ENCODE measurements around the gene FER.
"Not testable (repeated sequence)": the region's sequence is repeated elsewhere in the genome, so short reads cannot be mapped to it uniquely, and the experiment has no call there.

FER gene

GRCh38 chr5:109027983-109028607 lies 280.4 kb downstream of the FER start:
- FAIRE-seq (no peak), DNase-seq (ENCODE audit: insufficient read length, low spot score) (no peak)

GRCh38 chr5:109028608-109029299 lies 281.1 kb downstream of the FER start:
- FAIRE-seq (peak; percentile 82), DNase-seq (ENCODE audit: insufficient read length, low spot score) (no peak)

GRCh38 chr5:109029847-109030246 lies 282.1 kb downstream of the FER start:
- no peak for FAIRE-seq
- DNase-seq (ENCODE audit: insufficient read length, low spot score): no peak

- no peak for FAIRE-seq
- DNase-seq (ENCODE audit: insufficient read length, low spot score): no peak
These were observed 282.9 kb downstream of the FER start for GRCh38 chr5:109030360-109031143.

GRCh38 chr5:109034306-109034705 lies 286.6 kb downstream of the FER start:
- no peak for DNase-seq (ENCODE audit: insufficient read length, low spot score)
- no peak for FAIRE-seq

GRCh38 chr5:109035436-109035835 lies 287.7 kb downstream of the FER start:
- FAIRE-seq: peak; percentile 11
- DNase-seq (ENCODE audit: insufficient read length, low spot score): no peak

- FAIRE-seq: no peak
- DNase-seq (ENCODE audit: insufficient read length, low spot score): no peak
These were observed 290.6 kb downstream of the FER start for GRCh38 chr5:109038209-109038840.

GRCh38 chr5:109041317-109041716 lies 293.6 kb downstream of the FER start:
- no peak for DNase-seq (ENCODE audit: insufficient read length, low spot score)
- FAIRE-seq: no peak

GRCh38 chr5:109045710-109046109 lies 298.0 kb downstream of the FER start:
- no peak for FAIRE-seq
- no peak for DNase-seq (ENCODE audit: insufficient read length, low spot score)

GRCh38 chr5:109049565-109049964 lies 301.9 kb downstream of the FER start:
- FAIRE-seq: no peak
- no peak for DNase-seq (ENCODE audit: insufficient read length, low spot score)

- not testable (repeated sequence) for DNase-seq (ENCODE audit: insufficient read length, low spot score); FAIRE-seq
These were observed 302.6 kb downstream of the FER start for GRCh38 chr5:109050321-109050720.

- not testable (repeated sequence) for DNase-seq (ENCODE audit: insufficient read length, low spot score); FAIRE-seq
These were observed 304.5 kb downstream of the FER start for GRCh38 chr5:109052216-109052615.

GRCh38 chr5:109053995-109054417 lies 306.3 kb downstream of the FER start:
- FAIRE-seq (peak; percentile 74), DNase-seq (ENCODE audit: insufficient read length, low spot score) (no peak)

GRCh38 chr5:109060378-109061025 lies 312.8 kb downstream of the FER start:
- DNase-seq (ENCODE audit: insufficient read length, low spot score) (no peak), FAIRE-seq (no peak)

GRCh38 chr5:109062664-109063063 lies 315.0 kb downstream of the FER start:
- DNase-seq (ENCODE audit: insufficient read length, low spot score) (no peak), FAIRE-seq (no peak)

GRCh38 chr5:109063223-109063622 lies 315.5 kb downstream of the FER start:
- DNase-seq (ENCODE audit: insufficient read length, low spot score) (no peak), FAIRE-seq (no peak)

GRCh38 chr5:109076741-109077140 lies 329.0 kb downstream of the FER start:
- no peak for FAIRE-seq
- DNase-seq (ENCODE audit: insufficient read length, low spot score): no peak

- no peak for DNase-seq (ENCODE audit: insufficient read length, low spot score)
- FAIRE-seq: no peak
These were observed 330.8 kb downstream of the FER start for GRCh38 chr5:109078448-109078847.

- no peak for DNase-seq (ENCODE audit: insufficient read length, low spot score)
- FAIRE-seq: no peak
These were observed 332.8 kb downstream of the FER start for GRCh38 chr5:109080481-109080880.

GRCh38 chr5:109080896-109081295 lies 333.2 kb downstream of the FER start:
- FAIRE-seq (no peak), DNase-seq (ENCODE audit: insufficient read length, low spot score) (no peak)

- FAIRE-seq: no peak
- DNase-seq (ENCODE audit: insufficient read length, low spot score): no peak
These were observed 336.2 kb downstream of the FER start for GRCh38 chr5:109083937-109084336.
